Right lobe of liver (tissue), 6 donors: ENCODE data around the gene BNIP3. TPM values are rescaled to one million over a fixed set of nuclear protein-coding genes. Genes with fewer than 3 reads are reported as not detected.

Source experiments
- ATAC-seq, 4 donors: fragments of 200-7000 bp; cut with Tn5 transposase; one replicate each; pipeline ENCODE4 v1.9.1; 2020; ENCODE audit warnings: mild to moderate bottlenecking in 4 of 4, moderate library complexity in 4 of 4
- DNase-seq, 3 donors: peaks; one replicate each; pipeline ENCODE4 v3.0.0-alpha.2; 2020
- H3K27ac ChIP-seq, 3 donors: fragments of 200-600 bp; one replicate each; pipeline ENCODE4 v1.8.0; 2022
- H3K27me3 ChIP-seq, 2 donors: fragments of 200-600 bp; one replicate each; pipeline ENCODE4 v1.8.0; 2022
- H3K36me3 ChIP-seq, 4 donors: fragments of 200-600 bp; sonication (generic) in 1 of 4; one replicate each; pipeline versions ENCODE4 v1.5.1 to v1.8.0; 2017 to 2022; ENCODE audit warnings: control low read depth in 1 of 4
- H3K4me1 ChIP-seq, 4 donors: fragments of 200-600 bp; sonication (generic) in 1 of 4; one replicate each; pipeline versions ENCODE4 v1.5.1 to v1.8.0; 2017 to 2022; ENCODE audit warnings: control low read depth in 1 of 4
- H3K4me3 ChIP-seq, 3 donors: fragments of 200-600 bp; one replicate each; pipeline ENCODE4 v1.8.0; 2022
- H3K9me3 ChIP-seq, 4 donors: fragments of 200-600 bp; sonication (generic) in 1 of 4; one replicate each; pipeline versions ENCODE4 v1.5.1 to v1.8.0; 2017 to 2022; ENCODE audit warnings: control low read depth in 1 of 4
- POLR2A ChIP-seq: fragments of 450-650 bp; IDR thresholded peaks from one replicate; pipeline ENCODE4 v1.6.1; 2017; ENCODE audit warnings: antibody characterized with exemption, mild to moderate bottlenecking
- WGBS: methylation state at CpG from one replicate; pipeline ENCODE4 v1.1.6; 2018; ENCODE audit warnings: low coverage, low lambda C conversion rate; ENCODE audit not compliant: insufficient coverage; ENCODE audit errors: missing lambda C conversion rate; 5-methylcytosine and 5-hydroxymethylcytosine counted together
- intact Hi-C, 2 donors: fragments of 100-400 bp; cut with DNase I; formaldehyde crosslinking; loops; one replicate each; pipeline versions ENCODE4 v1.11.2 to v1.14.1; 2022
- total RNA-seq, 6 experiments: library from RNA; depleted of rRNA in 2 of 6; stranded (reverse); fragments of >200 nt in 2 of 6; fragmentation: NEBNext Ultra II Directional in 3 of 6; extraction: Animal tissue kit (Norgen Biotek cat#: 25700) in 3 of 6; gene quantifications; one replicate each; pipeline versions ENCODE4 v1.1.0 to v1.2.4, GENCODE V29; 2016 to 2023
- TF ChIP-seq, protein P1 (sequence below), 4 donors: fragments of 200-600 bp in 3 of 4; fragments of 450-650 bp in 1 of 4; IDR thresholded peaks; one replicate each; pipeline versions ENCODE4 v1.5.1 to v1.8.0; 2016 to 2022; ENCODE audit warnings: antibody characterized with exemption in 4 of 4, mild to moderate bottlenecking in 2 of 4
- donor health status: DM: no; HTN: yes; CAD: no.
- donor health status: DM: no; HTN: no; CAD: no.
- donor health status: DM: no; HTN: no; CAD: no.
- donor health status: DM: no; HTN: yes; CAD: no.
- donor health status: DM: no; HTN: yes; CAD: no.

Gene BNIP3
- total RNA-seq, 6 experiments from 2014 or later, result 87.7 to 373 (median 102) TPM

DNA sequence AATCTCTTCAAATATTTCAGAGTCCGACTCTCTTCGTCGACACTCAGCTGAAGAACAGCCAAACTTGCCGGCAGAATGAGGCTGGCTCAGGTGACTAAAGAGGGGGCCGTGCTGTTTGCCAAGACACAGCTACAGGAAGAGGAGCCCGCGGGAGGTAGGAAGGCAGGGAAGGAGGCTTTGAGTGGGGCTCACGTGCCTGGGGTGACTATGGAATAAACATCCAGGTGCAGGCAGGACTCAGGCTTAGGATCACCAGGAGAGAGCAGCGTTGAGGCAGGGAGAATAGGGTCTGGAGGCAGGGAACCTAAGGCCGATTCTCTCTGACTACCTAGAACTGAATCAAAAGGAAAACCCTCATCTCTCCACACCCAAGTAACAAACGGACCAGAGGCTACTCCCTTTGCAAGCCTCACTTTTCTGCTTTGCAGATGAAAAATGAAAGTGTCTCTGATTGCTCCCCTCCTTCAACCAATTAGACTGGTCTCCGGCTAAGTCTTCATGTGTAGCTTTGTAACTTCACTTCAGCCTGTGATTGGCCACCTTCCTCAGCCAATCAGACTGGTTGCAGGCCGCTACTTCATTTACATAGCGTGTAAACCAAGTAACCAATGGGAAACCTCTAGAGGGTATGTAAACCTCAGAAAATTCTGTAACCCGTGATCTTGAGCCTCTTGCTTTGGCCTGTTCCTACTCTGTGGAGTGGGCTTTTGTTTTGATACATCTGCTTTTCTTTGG lies 19.7 kb upstream of the BNIP3 start:
- 63% methylated on average over 11 of the region's 15 CpGs for WGBS
- intact Hi-C loops, result no loop called here
- TF ChIP-seq POLR2A, result no peak
- TF ChIP-seq, protein P1, sequence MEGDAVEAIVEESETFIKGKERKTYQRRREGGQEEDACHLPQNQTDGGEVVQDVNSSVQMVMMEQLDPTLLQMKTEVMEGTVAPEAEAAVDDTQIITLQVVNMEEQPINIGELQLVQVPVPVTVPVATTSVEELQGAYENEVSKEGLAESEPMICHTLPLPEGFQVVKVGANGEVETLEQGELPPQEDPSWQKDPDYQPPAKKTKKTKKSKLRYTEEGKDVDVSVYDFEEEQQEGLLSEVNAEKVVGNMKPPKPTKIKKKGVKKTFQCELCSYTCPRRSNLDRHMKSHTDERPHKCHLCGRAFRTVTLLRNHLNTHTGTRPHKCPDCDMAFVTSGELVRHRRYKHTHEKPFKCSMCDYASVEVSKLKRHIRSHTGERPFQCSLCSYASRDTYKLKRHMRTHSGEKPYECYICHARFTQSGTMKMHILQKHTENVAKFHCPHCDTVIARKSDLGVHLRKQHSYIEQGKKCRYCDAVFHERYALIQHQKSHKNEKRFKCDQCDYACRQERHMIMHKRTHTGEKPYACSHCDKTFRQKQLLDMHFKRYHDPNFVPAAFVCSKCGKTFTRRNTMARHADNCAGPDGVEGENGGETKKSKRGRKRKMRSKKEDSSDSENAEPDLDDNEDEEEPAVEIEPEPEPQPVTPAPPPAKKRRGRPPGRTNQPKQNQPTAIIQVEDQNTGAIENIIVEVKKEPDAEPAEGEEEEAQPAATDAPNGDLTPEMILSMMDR (IDR thresholded peaks at IDR 0.05), result peak in 1 of 4 donors; percentile 12
- no peaks in the 10 kb centered on the region for H3K27me3 ChIP-seq
- H3K4me3 ChIP-seq, result no peak overlapping the region
- peaks cover 0 to 27% (median 13%) of the 10 kb centered on the region in 4 donors for H3K4me1 ChIP-seq
- DNase-seq, result no peak
- H3K9me3 ChIP-seq, result no peaks in the 10 kb centered on the region
- no peaks in the 10 kb centered on the region for H3K36me3 ChIP-seq
- ATAC-seq, result no peak
- H3K27ac ChIP-seq, result no peak overlapping the region

DNA sequence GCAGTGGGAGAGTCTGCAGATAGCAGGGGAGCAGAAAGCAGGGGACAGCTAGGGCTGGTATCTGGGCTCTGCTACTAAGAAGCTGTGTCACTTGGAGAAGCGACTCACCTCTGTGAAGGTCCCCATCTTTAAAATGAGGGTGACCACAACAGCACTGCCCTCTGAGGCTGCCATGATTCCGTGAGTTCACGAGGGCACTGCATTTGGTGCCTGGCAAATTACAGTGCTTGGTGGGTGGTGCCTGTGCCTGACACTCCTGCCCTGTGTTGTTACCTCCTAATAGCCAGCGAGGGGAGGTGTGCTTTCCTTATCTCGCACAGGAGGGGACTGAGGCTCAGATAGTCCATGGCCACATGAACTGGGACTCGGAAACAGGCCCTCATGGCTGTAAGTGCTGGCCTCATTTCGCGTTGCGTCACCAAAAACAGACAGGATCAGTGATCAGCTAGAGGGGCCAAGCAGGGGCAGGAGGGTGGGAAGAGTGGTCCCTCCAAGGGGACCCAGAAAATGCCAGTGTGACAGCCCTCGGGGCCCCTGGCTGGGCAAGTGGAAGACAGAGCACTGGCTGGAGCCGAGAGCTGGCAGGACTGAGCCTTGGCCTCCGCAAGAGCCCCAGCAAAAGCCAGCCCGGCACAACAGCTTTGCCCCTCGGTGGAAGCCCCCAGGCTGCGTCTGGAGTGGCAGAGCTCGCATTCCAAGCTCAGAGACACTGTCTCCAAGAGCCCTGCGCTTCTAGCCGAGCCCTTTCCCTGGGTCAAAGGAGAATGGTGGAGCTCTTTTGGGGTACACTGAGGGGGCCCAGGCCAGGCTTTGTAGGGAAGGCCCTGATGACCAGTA lies 17.3 kb upstream of the BNIP3 start:
- H3K27ac ChIP-seq, result peak overlapping the region in 2 of 3 donors; percentile 85 to 97
- intact Hi-C loops, result no loop called here
- TF ChIP-seq POLR2A, result no peak
- TF ChIP-seq, protein P1 (IDR thresholded peaks at IDR 0.05), result no peak
- no peaks in the 10 kb centered on the region for H3K27me3 ChIP-seq
- H3K36me3 ChIP-seq, result no peaks in the 10 kb centered on the region
- H3K4me3 ChIP-seq, result no peak overlapping the region
- DNase-seq (no peak), ATAC-seq (no peak)
- peaks cover 0 to 32% (median 16%) of the 10 kb centered on the region in 4 donors for H3K4me1 ChIP-seq
- H3K9me3 ChIP-seq, result no peaks in the 10 kb centered on the region
- 100% methylated on average over 2 of the region's 18 CpGs for WGBS

DNA sequence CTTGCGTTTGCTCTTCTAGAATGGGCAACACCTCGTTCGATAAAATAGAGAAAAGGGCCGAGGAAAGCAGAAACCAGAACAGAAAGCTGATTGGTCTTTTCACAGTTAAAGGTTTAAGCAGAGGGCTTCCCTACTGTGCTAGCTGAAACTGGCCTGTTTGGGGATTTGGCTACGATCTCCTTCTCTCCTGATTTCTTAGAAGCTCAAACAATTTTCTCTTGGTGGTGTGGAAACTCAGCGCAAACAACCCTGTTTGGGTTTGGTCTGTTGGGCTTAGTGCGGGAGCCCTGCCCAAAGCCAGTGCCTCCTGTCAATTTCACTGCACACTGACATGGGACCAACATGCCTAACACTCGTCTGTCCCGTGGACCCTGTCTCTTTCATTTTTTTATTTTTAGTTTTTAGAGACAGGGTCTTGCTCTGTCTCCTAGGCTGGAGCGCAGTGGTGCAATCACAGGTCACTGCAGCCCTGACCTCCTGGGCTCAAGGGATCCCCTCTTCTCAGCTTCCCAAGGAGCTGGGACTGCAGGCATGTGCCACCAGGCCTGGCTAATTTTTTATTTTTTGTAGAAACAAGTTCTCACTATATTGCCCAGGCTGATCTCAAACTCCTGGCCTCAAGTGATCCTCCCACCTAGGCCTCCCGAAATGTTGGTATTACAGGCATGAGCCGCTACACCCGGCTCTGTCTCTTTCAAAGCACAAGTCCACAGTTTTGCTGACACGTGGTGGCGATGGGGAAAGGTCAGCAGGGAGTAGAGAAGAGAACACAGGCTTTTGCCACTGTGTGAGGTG lies 16.5 kb upstream of the BNIP3 start:
- Histone ChIP-seq H3K36me3 (no peaks in the 10 kb centered on the region), H3K4me3 (no peak overlapping the region), H3K27me3 (no peaks in the 10 kb centered on the region), H3K4me1 (peaks cover 0 to 37% (median 16%) of the 10 kb centered on the region in 4 donors), H3K27ac (peak overlapping the region; percentile 58 to 97 (median 85)), H3K9me3 (no peaks in the 10 kb centered on the region)
- ATAC-seq (peak; percentile 23 to 49 (median 44)), DNase-seq (peak in 1 of 3 donors; percentile 71)
- 27% methylated on average over 15 of the region's 15 CpGs for WGBS
- TF ChIP-seq, protein P1 (IDR thresholded peaks at IDR 0.05), result no peak
- TF ChIP-seq POLR2A, result no peak
- intact Hi-C loops, result no loop called here

DNA sequence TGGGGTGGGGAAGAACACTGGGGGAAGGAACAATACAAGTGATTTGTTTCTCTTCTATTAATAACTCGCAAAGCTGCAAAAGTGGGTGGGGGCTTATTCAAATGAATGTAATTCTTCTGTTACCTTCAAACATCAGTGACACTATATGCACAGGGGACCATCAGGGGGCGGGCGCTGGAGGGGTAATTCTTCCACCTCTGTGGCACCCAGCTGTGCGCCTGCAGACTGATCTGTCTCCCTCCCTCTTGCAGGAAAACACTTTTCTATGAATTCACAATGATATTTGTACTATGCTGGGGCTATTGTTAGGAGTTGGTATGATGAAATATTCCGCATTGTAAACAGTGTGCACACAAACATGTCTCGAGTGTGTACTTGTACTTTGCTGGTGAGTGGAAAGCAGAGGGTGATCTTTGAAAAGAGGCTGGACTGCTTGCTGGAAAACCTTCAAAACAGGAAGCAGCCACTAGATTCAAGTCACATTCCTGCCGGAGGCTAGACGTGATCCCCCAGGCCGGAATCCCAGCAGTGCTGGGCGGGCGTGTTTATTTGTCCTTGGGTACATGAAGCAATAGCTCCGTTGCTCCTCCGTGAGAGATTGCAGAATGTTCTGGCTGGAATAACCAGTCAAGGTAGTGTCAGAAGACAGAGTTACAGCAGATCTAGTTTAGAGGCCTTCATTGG lies 15.8 kb upstream of the BNIP3 start:
- no peaks in the 10 kb centered on the region for H3K36me3 ChIP-seq
- DNase-seq (peak; percentile 73 to 87 (median 86)), ATAC-seq (peak; percentile 80 to 86 (median 83))
- H3K4me1 ChIP-seq, result peaks cover 0 to 37% (median 16%) of the 10 kb centered on the region in 4 donors
- H3K27ac ChIP-seq, result peak overlapping the region; percentile 58 to 97 (median 85)
- H3K4me3 ChIP-seq, result no peak overlapping the region
- 16% methylated on average over 13 of the region's 13 CpGs for WGBS
- H3K9me3 ChIP-seq, result no peaks in the 10 kb centered on the region
- no peak for TF ChIP-seq POLR2A
- TF ChIP-seq, protein P1 (IDR thresholded peaks at IDR 0.05), result no peak
- intact Hi-C loops, result no loop called here
- no peaks in the 10 kb centered on the region for H3K27me3 ChIP-seq
